PC-9 (cell line): ENCODE measurements around the gene SRA1.

Source experiments
- CTCF ChIP-seq: fragments of 200-600 bp; sonication (generic); conservative IDR thresholded peaks from 2 replicates; pipeline ENCODE4 v1.6.1; 2017; ENCODE audit warnings: mixed run types, antibody characterized with exemption, mild to moderate bottlenecking, moderate library complexity
- EZH2 ChIP-seq: fragments of 200-600 bp; sonication (generic); IDR thresholded peaks from 2 replicates; pipeline ENCODE4 v1.8.0; 2017; ENCODE audit warnings: antibody characterized with exemption, low read depth

- TF ChIP-seq CTCF, result no peak
- TF ChIP-seq EZH2, result no peak
These were observed 44.1 kb downstream of the SRA1 start for GRCh38 chr5:140513124-140513523.
